ENCODE measurements around the gene SPRY1. TPM values are rescaled to one million over a fixed set of nuclear protein-coding genes. Genes with fewer than 3 reads are reported as not detected.

The SPRY1 gene
- total RNA-seq, 1 donor from 2014 or later = 54.2 TPM

GRCh38 chr4:123452616-123453015 lies 56.0 kb downstream of the SPRY1 start:
- peaks cover 18% of the 10 kb centered on the region for H3K4me1 Mint-ChIP-seq (ENCODE audit: low read depth)
- H3K27me3 Mint-ChIP-seq (ENCODE audit: low read depth) = no peaks in the 10 kb centered on the region
- DNase-seq (ENCODE audit: low spot score) = no peak
- H3K27ac Mint-ChIP-seq (ENCODE audit: unreplicated experiment) = no peak overlapping the region
- no peaks in the 10 kb centered on the region for H3K36me3 Mint-ChIP-seq (ENCODE audit: low read depth)
- no peak for TF ChIP-seq CTCF (IDR thresholded peaks at IDR 0.05)
- H3K4me3 Mint-ChIP-seq (ENCODE audit: unreplicated experiment) = no peak overlapping the region
- H3K9me3 Mint-ChIP-seq (ENCODE audit: low read depth) = no peaks in the 10 kb centered on the region

DNA sequence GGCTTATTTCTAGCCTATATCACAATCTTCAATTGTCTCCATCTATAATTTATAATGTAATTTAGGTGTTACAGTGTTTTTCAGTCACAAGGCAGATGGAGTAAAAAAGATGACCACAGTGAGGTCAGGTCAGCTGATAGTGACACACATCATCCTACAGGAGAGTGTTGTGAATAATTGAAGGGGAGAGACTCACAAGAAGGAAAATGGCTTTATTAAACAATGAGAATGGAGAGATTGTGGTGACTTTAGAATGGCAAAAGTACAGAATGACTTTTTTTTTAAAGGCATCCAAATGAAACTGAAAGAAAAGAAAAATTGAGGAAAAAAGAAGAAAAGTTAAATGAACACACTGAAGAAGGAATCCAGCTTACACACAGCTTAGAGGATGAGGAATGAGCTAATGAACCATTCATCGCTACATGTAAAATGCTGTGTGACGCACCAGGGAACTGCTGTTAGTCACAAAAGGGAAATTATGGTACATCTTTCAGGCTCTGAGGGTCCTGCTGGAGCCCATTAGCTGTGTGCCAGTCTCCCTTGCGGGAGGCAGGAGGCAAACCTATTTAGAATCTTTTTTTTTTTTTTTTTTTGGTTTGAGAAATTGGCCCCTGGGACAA lies 56.6 kb downstream of the SPRY1 start:
- peaks cover 18% of the 10 kb centered on the region for H3K4me1 Mint-ChIP-seq (ENCODE audit: low read depth)
- H3K27me3 Mint-ChIP-seq (ENCODE audit: low read depth) = no peaks in the 10 kb centered on the region
- no peaks in the 10 kb centered on the region for H3K36me3 Mint-ChIP-seq (ENCODE audit: low read depth)
- DNase-seq (ENCODE audit: low spot score) = no peak
- no peak overlapping the region for H3K27ac Mint-ChIP-seq (ENCODE audit: unreplicated experiment)
- no peaks in the 10 kb centered on the region for H3K9me3 Mint-ChIP-seq (ENCODE audit: low read depth)
- TF ChIP-seq CTCF (IDR thresholded peaks at IDR 0.05) = no peak
- H3K4me3 Mint-ChIP-seq (ENCODE audit: unreplicated experiment) = no peak overlapping the region
